ENCODE data around the gene ANKS1A.

The ANKS1A gene

GRCh38 chr6:35014341-35014740, 125.3 kb downstream of the ANKS1A start:
- peak overlapping the region; percentile 43 for H3K27ac ChIP-seq (ENCODE audit: low read depth, low read length, severe bottlenecking)
- H3K36me3 ChIP-seq (ENCODE audit: control insufficient read depth, insufficient read depth, low read length), result peaks cover 10% of the 10 kb centered on the region
- H3K4me3 ChIP-seq (ENCODE audit: extremely low read depth, insufficient read depth, low read length, poor library complexity, severe bottlenecking), result no peak overlapping the region
- H3K9me3 ChIP-seq (ENCODE audit: control insufficient read depth, low read length), result no peaks in the 10 kb centered on the region
- H3K4me1 ChIP-seq (ENCODE audit: control insufficient read depth, insufficient read depth, low read length, poor library complexity, severe bottlenecking), result peaks cover 51% of the 10 kb centered on the region
- 100% methylated on average over 1 of the region's 1 CpG; no CpG with 5 or more reads in 1 of the 2 experiments for WGBS, 2 experiments (ENCODE audit: insufficient coverage in 2 of 2)

GRCh38 chr6:35014786-35015185, 125.7 kb downstream of the ANKS1A start:
- Histone ChIP-seq H3K4me1 (ENCODE audit: control insufficient read depth, insufficient read depth, low read length, poor library complexity, severe bottlenecking) (peaks cover 56% of the 10 kb centered on the region), H3K36me3 (ENCODE audit: control insufficient read depth, insufficient read depth, low read length) (peaks cover 13% of the 10 kb centered on the region), H3K9me3 (ENCODE audit: control insufficient read depth, low read length) (no peaks in the 10 kb centered on the region), H3K27ac (ENCODE audit: low read depth, low read length, severe bottlenecking) (peak overlapping the region; percentile 43), H3K4me3 (ENCODE audit: extremely low read depth, insufficient read depth, low read length, poor library complexity, severe bottlenecking) (no peak overlapping the region)
- WGBS, 2 experiments (ENCODE audit: insufficient coverage in 2 of 2), result 100% methylated on average over 1 to 2 of the region's 3 CpGs

GRCh38 chr6:35015476-35015875, 126.4 kb downstream of the ANKS1A start:
- Histone ChIP-seq H3K9me3 (ENCODE audit: control insufficient read depth, low read length) (no peaks in the 10 kb centered on the region), H3K27ac (ENCODE audit: low read depth, low read length, severe bottlenecking) (no peak overlapping the region), H3K36me3 (ENCODE audit: control insufficient read depth, insufficient read depth, low read length) (peaks cover 16% of the 10 kb centered on the region), H3K4me3 (ENCODE audit: extremely low read depth, insufficient read depth, low read length, poor library complexity, severe bottlenecking) (no peak overlapping the region), H3K4me1 (ENCODE audit: control insufficient read depth, insufficient read depth, low read length, poor library complexity, severe bottlenecking) (peaks cover 57% of the 10 kb centered on the region)
- WGBS, 2 experiments (ENCODE audit: insufficient coverage in 2 of 2), result 93 to 100% methylated on average over 2 to 4 of the region's 4 CpGs

GRCh38 chr6:35015996-35016395, 126.9 kb downstream of the ANKS1A start:
- H3K9me3 ChIP-seq (ENCODE audit: control insufficient read depth, low read length), result no peaks in the 10 kb centered on the region
- H3K4me1 ChIP-seq (ENCODE audit: control insufficient read depth, insufficient read depth, low read length, poor library complexity, severe bottlenecking), result peaks cover 57% of the 10 kb centered on the region
- H3K36me3 ChIP-seq (ENCODE audit: control insufficient read depth, insufficient read depth, low read length), result peaks cover 21% of the 10 kb centered on the region
- WGBS, 2 experiments (ENCODE audit: insufficient coverage in 2 of 2), result 0% methylated on average over 1 of the region's 1 CpG; no CpG with 5 or more reads in 1 of the 2 experiments
- H3K27ac ChIP-seq (ENCODE audit: low read depth, low read length, severe bottlenecking), result no peak overlapping the region
- H3K4me3 ChIP-seq (ENCODE audit: extremely low read depth, insufficient read depth, low read length, poor library complexity, severe bottlenecking), result no peak overlapping the region

- no peak overlapping the region for H3K4me3 ChIP-seq (ENCODE audit: extremely low read depth, insufficient read depth, low read length, poor library complexity, severe bottlenecking)
- H3K9me3 ChIP-seq (ENCODE audit: control insufficient read depth, low read length), result no peaks in the 10 kb centered on the region
- 59 to 89% methylated on average over 5 to 6 of the region's 11 CpGs for WGBS, 2 experiments (ENCODE audit: insufficient coverage in 2 of 2)
- H3K36me3 ChIP-seq (ENCODE audit: control insufficient read depth, insufficient read depth, low read length), result peaks cover 27% of the 10 kb centered on the region
- H3K4me1 ChIP-seq (ENCODE audit: control insufficient read depth, insufficient read depth, low read length, poor library complexity, severe bottlenecking), result peaks cover 50% of the 10 kb centered on the region
- peak overlapping the region; percentile 67 for H3K27ac ChIP-seq (ENCODE audit: low read depth, low read length, severe bottlenecking)
These were observed 127.7 kb downstream of the ANKS1A start for GRCh38 chr6:35016502-35017321.

- H3K4me3 ChIP-seq (ENCODE audit: extremely low read depth, insufficient read depth, low read length, poor library complexity, severe bottlenecking), result no peak overlapping the region
- peaks cover 46% of the 10 kb centered on the region for H3K4me1 ChIP-seq (ENCODE audit: control insufficient read depth, insufficient read depth, low read length, poor library complexity, severe bottlenecking)
- H3K36me3 ChIP-seq (ENCODE audit: control insufficient read depth, insufficient read depth, low read length), result peaks cover 27% of the 10 kb centered on the region
- no peaks in the 10 kb centered on the region for H3K9me3 ChIP-seq (ENCODE audit: control insufficient read depth, low read length)
- 95% methylated on average over 21 to 26 of the region's 28 CpGs for WGBS, 2 experiments (ENCODE audit: insufficient coverage in 2 of 2)
- peak overlapping the region; percentile 67 for H3K27ac ChIP-seq (ENCODE audit: low read depth, low read length, severe bottlenecking)
These were observed 128.5 kb downstream of the ANKS1A start for GRCh38 chr6:35017411-35018181.

- H3K27ac ChIP-seq (ENCODE audit: low read depth, low read length, severe bottlenecking), result no peak overlapping the region
- H3K4me3 ChIP-seq (ENCODE audit: extremely low read depth, insufficient read depth, low read length, poor library complexity, severe bottlenecking), result no peak overlapping the region
- peaks cover 46% of the 10 kb centered on the region for H3K4me1 ChIP-seq (ENCODE audit: control insufficient read depth, insufficient read depth, low read length, poor library complexity, severe bottlenecking)
- peaks cover 27% of the 10 kb centered on the region for H3K36me3 ChIP-seq (ENCODE audit: control insufficient read depth, insufficient read depth, low read length)
- no peaks in the 10 kb centered on the region for H3K9me3 ChIP-seq (ENCODE audit: control insufficient read depth, low read length)
- 92 to 100% methylated on average over 3 of the region's 3 CpGs for WGBS, 2 experiments (ENCODE audit: insufficient coverage in 2 of 2)
These were observed 129.1 kb downstream of the ANKS1A start for GRCh38 chr6:35018182-35018519.

GRCh38 chr6:35018746-35019145, 129.7 kb downstream of the ANKS1A start:
- peaks cover 27% of the 10 kb centered on the region for H3K36me3 ChIP-seq (ENCODE audit: control insufficient read depth, insufficient read depth, low read length)
- H3K4me3 ChIP-seq (ENCODE audit: extremely low read depth, insufficient read depth, low read length, poor library complexity, severe bottlenecking), result no peak overlapping the region
- H3K9me3 ChIP-seq (ENCODE audit: control insufficient read depth, low read length), result no peaks in the 10 kb centered on the region
- peaks cover 46% of the 10 kb centered on the region for H3K4me1 ChIP-seq (ENCODE audit: control insufficient read depth, insufficient read depth, low read length, poor library complexity, severe bottlenecking)
- H3K27ac ChIP-seq (ENCODE audit: low read depth, low read length, severe bottlenecking), result no peak overlapping the region
- WGBS, 2 experiments (ENCODE audit: insufficient coverage in 2 of 2), result 88 to 100% methylated on average over 2 of the region's 2 CpGs

- peaks cover 27% of the 10 kb centered on the region for H3K36me3 ChIP-seq (ENCODE audit: control insufficient read depth, insufficient read depth, low read length)
- WGBS, 2 experiments (ENCODE audit: insufficient coverage in 2 of 2), result 100% methylated on average over 1 of the region's 1 CpG
- no peak overlapping the region for H3K27ac ChIP-seq (ENCODE audit: low read depth, low read length, severe bottlenecking)
- no peaks in the 10 kb centered on the region for H3K9me3 ChIP-seq (ENCODE audit: control insufficient read depth, low read length)
- H3K4me3 ChIP-seq (ENCODE audit: extremely low read depth, insufficient read depth, low read length, poor library complexity, severe bottlenecking), result no peak overlapping the region
- H3K4me1 ChIP-seq (ENCODE audit: control insufficient read depth, insufficient read depth, low read length, poor library complexity, severe bottlenecking), result peaks cover 49% of the 10 kb centered on the region
These were observed 130.1 kb downstream of the ANKS1A start for GRCh38 chr6:35019171-35019570.

GRCh38 chr6:35019831-35020230, 130.8 kb downstream of the ANKS1A start:
- H3K4me1 ChIP-seq (ENCODE audit: control insufficient read depth, insufficient read depth, low read length, poor library complexity, severe bottlenecking), result peaks cover 52% of the 10 kb centered on the region
- no peak overlapping the region for H3K27ac ChIP-seq (ENCODE audit: low read depth, low read length, severe bottlenecking)
- WGBS, 2 experiments (ENCODE audit: insufficient coverage in 2 of 2), result 98 to 100% methylated on average over 3 of the region's 4 CpGs
- no peak overlapping the region for H3K4me3 ChIP-seq (ENCODE audit: extremely low read depth, insufficient read depth, low read length, poor library complexity, severe bottlenecking)
- H3K9me3 ChIP-seq (ENCODE audit: control insufficient read depth, low read length), result no peaks in the 10 kb centered on the region
- H3K36me3 ChIP-seq (ENCODE audit: control insufficient read depth, insufficient read depth, low read length), result peaks cover 27% of the 10 kb centered on the region
